Measurements from ENCODE around the gene SLC22A15.
"Not testable (repeated sequence)": the region's sequence is repeated elsewhere in the genome, so short reads cannot be mapped to it uniquely, and the experiment has no call there.

The SLC22A15 gene

DNA sequence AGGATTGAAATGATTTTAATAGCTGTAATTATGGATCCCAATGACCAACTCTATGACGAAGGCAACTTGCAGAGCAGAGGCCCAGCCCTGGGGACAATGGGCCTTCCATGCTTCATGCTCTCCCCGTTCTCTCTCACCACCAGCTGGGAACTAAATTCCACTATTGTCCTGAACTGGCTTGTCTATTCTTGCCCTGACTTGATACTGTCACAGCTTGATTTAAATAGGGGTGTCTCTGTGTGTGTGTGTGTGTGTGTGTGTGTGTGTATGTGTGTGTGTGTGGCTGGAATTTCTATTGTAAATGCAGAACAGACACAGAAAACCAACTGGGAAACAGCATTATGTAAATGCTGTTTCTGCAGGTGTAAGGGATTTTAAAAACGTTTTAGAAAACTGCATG, 57.0 kb downstream of the SLC22A15 start:
- DNase-seq (ENCODE audit: low read depth): no peak

DNA sequence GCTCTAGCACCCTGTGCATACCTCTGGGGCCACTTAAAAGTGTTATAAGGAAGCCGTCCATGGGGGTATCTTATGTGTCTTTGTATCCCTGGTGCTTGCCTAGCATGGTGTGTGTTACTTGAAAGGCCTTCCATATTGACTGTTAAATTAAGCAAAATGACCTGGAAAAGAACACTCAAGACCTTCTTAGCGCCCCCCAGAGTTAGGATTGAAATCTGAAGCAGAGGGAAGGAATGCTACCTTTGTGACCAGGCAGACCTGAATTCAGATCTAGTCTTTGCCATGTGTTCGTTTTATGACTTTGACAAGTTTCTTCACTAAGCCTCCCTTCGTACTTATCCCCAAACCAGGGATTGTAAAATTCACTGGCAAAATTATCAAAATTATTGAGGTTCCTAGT, 59.9 kb downstream of the SLC22A15 start:
- DNase-seq (ENCODE audit: low read depth): no peak

DNA sequence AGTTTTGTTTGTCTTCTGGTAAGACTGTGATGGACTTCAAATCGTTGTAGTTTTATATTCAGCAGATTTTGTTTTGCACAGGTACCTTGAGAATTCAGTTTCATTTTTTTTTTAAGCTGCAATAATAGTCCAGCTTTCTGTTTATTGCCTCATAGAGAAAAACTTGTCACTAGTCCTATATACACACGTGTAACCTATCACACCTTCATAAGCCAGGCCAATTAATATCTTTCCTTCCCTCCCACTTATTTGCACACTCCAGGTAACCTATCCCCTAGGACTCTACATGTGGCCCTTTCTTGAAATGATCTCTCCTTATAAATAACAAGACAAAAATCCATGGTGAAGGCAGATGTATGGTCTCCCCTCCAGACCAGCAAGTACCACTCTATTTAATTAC, 62.4 kb downstream of the SLC22A15 start:
- DNase-seq (ENCODE audit: low read depth): no peak

DNA sequence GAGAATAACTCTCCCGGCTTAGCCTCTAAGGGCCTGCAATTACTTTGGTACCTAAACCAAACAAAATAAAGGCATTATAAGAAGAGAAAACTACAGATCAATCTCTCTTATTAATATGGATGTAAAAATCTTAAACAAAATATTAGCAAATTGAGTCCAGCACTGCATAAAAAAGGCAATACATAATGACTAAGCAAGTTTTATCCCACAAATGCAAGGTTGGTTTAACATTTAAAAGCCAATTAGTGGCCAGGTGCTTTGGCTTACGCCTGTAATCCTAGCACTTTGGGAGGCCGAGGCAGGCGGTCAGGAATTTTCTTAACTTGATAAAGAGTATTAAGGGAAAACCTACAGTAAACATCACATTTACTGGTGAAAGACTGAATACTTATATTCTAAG, 67.8 kb downstream of the SLC22A15 start:
- DNase-seq (ENCODE audit: low read depth): no peak

DNA sequence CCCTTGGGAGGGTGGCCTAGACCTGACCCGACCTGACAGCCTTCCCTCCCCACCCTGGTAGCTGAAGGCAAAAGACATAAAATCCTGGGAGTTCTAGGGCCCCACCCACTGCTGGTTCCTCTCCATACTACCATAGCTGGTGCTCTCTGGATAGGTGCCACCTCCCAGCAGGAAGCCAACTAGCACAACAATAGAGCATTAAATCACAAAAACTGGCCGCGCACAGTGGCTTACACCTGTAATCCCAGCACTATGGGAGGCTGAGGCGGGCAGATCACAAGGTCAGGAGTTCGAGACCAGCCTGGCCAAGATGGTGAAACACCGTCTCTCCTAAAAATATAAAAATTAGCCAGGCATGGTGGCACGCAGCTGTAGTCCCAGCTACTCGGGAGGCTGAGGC, 70.6 kb downstream of the SLC22A15 start:
- not testable (repeated sequence) for DNase-seq (ENCODE audit: low read depth)

DNA sequence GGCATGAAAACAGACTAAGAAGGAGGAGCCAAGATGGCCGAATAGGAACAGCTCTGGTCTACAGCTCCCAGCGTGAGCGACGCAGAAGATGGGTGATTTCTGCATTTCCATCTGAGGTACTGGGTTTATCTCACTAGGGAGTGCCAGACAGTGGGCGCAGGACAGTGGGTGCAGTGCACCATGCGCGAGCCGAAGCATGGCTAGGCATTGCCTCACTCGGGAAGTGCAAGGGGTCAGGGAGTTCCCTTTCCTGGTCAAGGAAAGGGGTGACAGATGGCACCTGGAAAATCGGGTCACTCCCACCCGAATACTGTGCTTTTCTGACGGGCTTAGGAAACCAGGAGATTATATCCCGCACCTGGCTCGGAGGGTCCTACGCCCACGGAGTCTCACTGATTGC, 75.6 kb downstream of the SLC22A15 start:
- DNase-seq (ENCODE audit: low read depth): not testable (repeated sequence)

GRCh38 chr1:116062201-116062600, 85.9 kb downstream of the SLC22A15 start:
- no peak for DNase-seq (ENCODE audit: low read depth)

DNA sequence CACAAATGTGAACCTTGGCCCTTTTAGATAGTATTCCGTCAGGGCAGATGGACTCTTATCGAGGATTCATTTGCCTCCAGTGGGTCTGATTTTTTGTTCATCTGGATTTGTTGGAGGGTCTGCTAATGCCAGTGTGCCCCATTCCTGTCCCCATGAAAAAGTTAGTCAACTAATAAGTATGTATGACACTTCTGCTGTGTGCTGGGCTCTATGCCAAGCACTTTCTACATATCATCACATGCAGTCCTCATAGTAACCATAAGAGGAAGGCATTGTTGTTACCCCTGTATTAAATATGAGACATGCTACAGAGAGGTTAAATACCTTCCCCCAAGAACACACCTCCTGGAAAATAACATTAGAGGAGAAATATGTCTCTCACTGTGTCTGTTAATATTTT, 88.3 kb downstream of the SLC22A15 start:
- DNase-seq (ENCODE audit: low read depth): no peak

DNA sequence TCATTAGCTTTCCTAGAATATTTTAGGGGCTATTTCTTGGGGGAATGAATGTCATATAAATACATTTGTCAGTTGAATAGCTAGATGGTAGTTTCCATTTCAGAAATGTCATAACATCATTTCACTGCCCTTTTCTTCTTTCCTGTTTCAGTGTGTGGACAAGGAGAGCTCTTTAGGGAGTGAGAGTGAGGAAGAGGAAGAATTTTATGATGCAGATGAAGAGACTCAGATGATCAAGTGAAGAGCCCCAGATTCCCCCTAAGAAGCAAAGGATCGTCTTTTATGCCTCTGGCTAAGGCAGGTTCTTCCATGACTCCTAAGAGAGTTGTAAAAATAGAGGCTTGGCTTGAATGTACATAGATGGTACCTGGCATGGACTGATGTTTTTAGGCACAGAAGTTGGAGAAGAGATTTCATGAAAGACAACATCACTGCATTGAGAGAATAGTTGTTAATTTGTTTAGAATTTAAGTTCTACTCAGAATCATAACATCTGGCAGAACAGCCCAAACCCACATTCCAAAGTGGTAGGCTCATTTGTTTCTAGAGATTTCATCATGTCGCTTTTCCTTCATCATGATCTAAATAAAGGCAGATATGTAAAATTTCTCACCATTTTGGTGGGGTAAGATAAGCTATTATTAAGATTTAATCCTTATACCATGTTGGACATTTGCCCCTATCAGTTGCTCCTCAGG, 90.7 kb downstream of the SLC22A15 start:
- DNase-seq (ENCODE audit: low read depth): no peak

DNA sequence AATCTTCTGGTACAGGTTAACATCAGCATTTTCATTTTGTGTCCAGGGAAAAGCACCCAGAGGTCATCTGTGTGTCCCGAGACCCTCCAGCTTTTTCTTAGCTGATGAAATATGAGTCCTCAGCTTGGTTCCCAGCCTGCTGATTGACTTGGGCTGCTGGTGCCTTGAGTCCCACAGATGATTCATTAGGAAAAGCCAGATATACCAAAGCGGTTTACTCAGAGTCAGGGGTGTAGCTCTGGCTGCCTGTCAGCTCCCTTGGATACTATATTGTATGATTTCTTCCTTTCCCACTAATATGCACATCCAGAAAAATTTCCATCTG, 91.2 kb downstream of the SLC22A15 start:
- no peak for DNase-seq (ENCODE audit: low read depth)

DNA sequence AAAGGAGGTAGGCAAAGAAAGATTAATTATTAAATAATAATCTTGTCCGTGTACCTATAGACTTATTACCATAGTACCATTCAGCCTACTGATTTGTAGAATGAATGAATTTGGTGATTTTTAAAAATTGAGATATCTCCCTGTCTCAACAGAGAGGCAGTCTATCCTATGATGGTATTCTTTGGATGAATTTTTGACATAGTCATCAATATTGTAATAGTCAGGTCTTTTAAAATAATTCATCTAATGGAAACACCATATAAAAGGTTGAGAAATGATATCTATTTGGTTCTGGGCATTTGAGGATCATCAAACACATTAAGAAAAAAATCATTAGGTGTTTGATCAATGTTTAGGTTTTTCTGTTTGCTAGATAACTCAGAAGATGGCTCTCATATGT, 99.3 kb downstream of the SLC22A15 start:
- DNase-seq (ENCODE audit: low read depth): no peak

- no peak for DNase-seq (ENCODE audit: low read depth)
Measured at GRCh38 chr1:116075990-116076389, 99.7 kb downstream of the SLC22A15 start.

- DNase-seq (ENCODE audit: low read depth): no peak
Measured at GRCh38 chr1:116076831-116077230, 100.5 kb downstream of the SLC22A15 start.

DNA sequence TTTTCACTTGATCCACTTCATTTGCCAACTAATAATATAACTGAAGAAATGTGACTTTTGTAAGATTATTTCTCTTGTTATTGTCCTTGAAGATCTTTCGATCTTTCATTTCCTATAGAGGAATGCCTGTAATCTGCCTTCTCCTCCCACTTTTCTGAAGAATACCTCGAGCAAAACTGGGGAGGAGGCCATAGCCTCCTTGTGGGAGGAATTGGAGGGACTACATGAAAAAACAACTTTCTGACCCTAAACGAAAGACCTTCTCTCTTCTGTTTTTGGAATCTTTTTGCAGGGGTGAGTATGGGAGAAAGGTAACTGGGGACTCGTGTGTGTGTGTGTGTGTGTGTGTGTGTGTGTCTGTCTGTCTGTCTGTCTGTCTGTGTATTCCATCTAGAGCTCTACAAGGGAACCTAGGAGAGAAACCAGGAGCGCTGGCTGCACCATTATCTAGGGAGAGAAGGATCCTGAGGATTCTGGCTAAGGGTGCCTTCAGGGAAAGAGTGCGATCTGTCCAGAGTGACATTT, 102.4 kb downstream of the SLC22A15 start:
- DNase-seq (ENCODE audit: low read depth): no peak

DNA sequence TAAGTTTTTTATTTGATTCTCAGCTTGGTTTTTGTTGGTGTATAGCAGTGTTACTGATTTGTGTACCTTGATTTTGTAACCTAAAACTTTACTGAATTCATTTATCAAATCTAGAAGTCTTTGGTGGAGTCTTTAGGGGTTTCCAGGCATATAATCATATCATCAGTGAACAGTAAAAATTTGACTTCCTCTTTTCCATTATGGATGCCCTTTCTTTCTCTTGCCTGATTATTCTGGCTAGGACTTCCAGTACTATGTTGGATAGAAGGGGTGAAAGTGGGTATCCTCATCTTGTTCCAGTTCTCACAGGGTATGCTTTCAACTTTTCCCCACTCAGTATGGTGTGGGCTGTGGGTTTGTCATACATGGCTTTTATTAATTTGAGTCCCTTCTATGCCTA, 111.3 kb downstream of the SLC22A15 start:
- no peak for DNase-seq (ENCODE audit: low read depth)

DNA sequence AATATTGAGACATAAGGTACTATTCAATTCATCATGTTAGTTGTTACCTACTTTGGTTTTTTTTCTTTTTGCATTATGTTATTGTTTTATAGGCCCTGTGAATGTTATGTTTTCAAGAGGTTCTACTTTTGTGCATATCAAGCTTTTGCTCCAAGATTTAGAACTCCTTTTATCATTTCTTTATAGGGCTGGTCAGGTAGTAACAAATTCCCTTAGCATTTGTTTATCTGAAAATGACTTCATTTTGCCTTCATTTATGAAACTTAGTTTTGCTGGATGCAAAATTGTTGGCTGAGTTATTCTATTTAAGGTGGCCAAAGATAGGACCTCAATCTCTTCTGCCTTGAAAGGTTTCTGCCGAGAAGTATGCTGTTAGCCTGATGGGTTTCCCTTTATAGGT, 113.6 kb downstream of the SLC22A15 start:
- DNase-seq (ENCODE audit: low read depth): no peak

GRCh38 chr1:116091083-116091482, 114.8 kb downstream of the SLC22A15 start:
- DNase-seq (ENCODE audit: low read depth): no peak

- no peak for DNase-seq (ENCODE audit: low read depth)
Measured at GRCh38 chr1:116092752-116093489, 116.6 kb downstream of the SLC22A15 start.

DNA sequence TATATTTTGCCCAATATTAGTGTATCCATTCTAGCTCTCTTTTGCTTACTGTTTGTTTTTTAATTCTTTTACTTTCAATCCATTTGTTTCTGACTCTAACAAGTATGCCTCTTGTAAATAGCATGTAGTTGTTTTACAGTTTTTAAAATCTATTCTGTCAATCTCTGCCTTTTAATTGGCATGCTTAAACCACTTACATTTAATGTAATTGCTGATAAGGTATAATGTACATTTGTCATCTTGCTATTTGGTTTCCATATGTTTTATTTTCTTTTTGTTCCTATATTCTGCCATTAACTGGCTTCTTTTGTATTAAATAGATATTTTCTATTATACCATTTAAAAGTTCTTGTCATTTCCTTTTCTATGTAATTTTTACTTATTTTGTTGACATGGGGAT, 118.7 kb downstream of the SLC22A15 start:
- no peak for DNase-seq (ENCODE audit: low read depth)

DNA sequence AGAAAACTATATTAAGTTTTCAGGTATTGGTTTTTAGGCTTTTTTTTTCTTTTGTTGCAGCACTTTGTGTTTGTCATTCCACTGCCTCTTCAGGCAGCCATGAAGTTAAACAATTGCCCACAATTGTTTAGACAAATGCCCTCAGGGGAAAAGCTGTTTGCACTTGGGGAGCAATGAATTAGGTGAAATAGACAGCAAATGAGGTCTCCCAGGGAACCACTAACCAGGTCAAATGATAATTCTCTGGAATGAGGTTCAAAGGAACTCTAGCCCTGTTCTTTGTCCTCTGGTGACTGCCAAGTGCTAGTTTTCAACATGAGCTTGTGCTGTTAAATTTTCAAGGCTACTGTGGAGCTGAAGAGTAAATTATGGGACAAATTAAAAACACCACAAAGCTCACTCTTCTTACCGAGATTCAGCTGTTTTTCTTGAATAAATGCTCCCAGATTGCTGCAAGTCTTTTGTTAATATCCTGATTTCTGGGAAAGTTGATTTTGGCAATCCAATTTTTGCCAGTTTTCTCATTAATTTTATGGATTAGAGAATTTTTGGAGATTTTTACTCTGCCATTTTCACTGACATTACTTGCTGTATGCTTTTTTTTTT, 119.8 kb downstream of the SLC22A15 start:
- DNase-seq (ENCODE audit: low read depth): no peak

- DNase-seq (ENCODE audit: low read depth): no peak
Measured at GRCh38 chr1:116097626-116098025, 121.3 kb downstream of the SLC22A15 start.

- DNase-seq (ENCODE audit: low read depth): no peak
Measured at GRCh38 chr1:116099379-116099778, 123.1 kb downstream of the SLC22A15 start.

DNA sequence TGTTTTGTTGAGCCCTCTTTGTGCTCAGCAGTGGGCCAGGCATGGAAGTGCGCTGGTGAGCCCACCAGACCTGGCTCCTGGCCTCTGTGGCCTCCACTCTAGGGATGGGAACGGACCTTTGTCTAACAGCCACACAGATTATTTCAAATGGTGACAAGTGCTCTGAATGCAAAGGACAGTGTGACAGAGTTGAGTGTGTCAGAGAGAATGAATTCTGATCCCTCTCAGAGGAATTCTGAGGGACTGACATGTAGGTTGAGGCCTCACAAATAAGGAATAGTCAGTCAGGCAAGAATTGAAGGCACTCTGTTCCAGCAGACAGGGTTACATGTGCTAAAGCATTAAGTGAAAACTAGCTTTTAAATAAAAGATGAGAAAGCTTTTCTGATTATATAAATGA, 123.6 kb downstream of the SLC22A15 start:
- no peak for DNase-seq (ENCODE audit: low read depth)
